Fibroblast of villous mesenchyme (primary cell): Measurements from ENCODE around the gene DGKI. TPM values are rescaled to one million over a fixed set of nuclear protein-coding genes. Genes with fewer than 3 reads are reported as not detected.

Experiments
- DNase-seq: peaks from one replicate; pipeline ENCODE4 v3.0.0-alpha.2; 2010; ENCODE audit warnings: low read depth
- H3K4me3 ChIP-seq: 2 replicates; pipeline ENCODE4 v1.5.1; 2011; ENCODE audit warnings: low read depth, mild to moderate bottlenecking, low read length
- CTCF ChIP-seq: IDR thresholded peaks from 2 replicates; pipeline ENCODE4 v1.5.1; 2012; ENCODE audit warnings: low read depth, mild to moderate bottlenecking, low read length; ENCODE audit not compliant: insufficient read depth
- total RNA-seq: library from RNA; depleted of rRNA; stranded (reverse); fragments of >200 nt; gene quantifications from 2 replicates; pipeline ENCODE4 v1.2.3, GENCODE V29; 2012

Gene DGKI
- total RNA-seq, 1 donor = 3.5 TPM

GRCh38 chr7:137704723-137705122 is 142.1 kb downstream of the DGKI start:
- H3K4me3 ChIP-seq = no peak overlapping the region
- DNase-seq = no peak
- TF ChIP-seq CTCF = no peak

GRCh38 chr7:137703291-137704010 is 143.3 kb downstream of the DGKI start:
- H3K4me3 ChIP-seq = no peak overlapping the region
- peak; percentile 19 for DNase-seq
- TF ChIP-seq CTCF = no peak

- no peak overlapping the region for H3K4me3 ChIP-seq
- DNase-seq = no peak
- no peak for TF ChIP-seq CTCF
Observed at GRCh38 chr7:137696988-137697387, 149.8 kb downstream of the DGKI start.

- TF ChIP-seq CTCF = no peak
- DNase-seq = no peak
- no peak overlapping the region for H3K4me3 ChIP-seq
Observed at GRCh38 chr7:137696376-137696775, 150.4 kb downstream of the DGKI start.

GRCh38 chr7:137695942-137696341 is 150.8 kb downstream of the DGKI start:
- no peak for TF ChIP-seq CTCF
- H3K4me3 ChIP-seq = no peak overlapping the region
- no peak for DNase-seq

GRCh38 chr7:137695494-137695893 is 151.3 kb downstream of the DGKI start:
- no peak overlapping the region for H3K4me3 ChIP-seq
- DNase-seq = no peak
- no peak for TF ChIP-seq CTCF

- no peak overlapping the region for H3K4me3 ChIP-seq
- no peak for DNase-seq
- no peak for TF ChIP-seq CTCF
Observed at GRCh38 chr7:137694405-137694804, 152.4 kb downstream of the DGKI start.
